Stomach (tissue), 4 donors: Measurements from ENCODE around the gene FYTTD1.

Source experiments
- EP300 ChIP-seq: sonication (generic); formaldehyde crosslinking; IDR thresholded peaks from one replicate; pipeline ENCODE4 v1.6.1; 2017; ENCODE audit warnings: antibody characterized with exemption
- POLR2A ChIP-seq, 4 donors: fragments of 450-650 bp; IDR thresholded peaks; one replicate each; pipeline ENCODE4 v1.6.1; 2016; ENCODE audit warnings: antibody characterized with exemption in 4 of 4, control low read depth in 2 of 4, mild to moderate bottlenecking in 1 of 4, moderate library complexity in 1 of 4
- TF ChIP-seq, protein P1 (sequence below), 7 experiments: fragments of 450-650 bp in 4 of 7; fragments of 200-600 bp in 3 of 7; sonication (generic) in 3 of 7; IDR thresholded peaks; one replicate each; pipeline ENCODE4 v1.5.1; 2016 to 2019; ENCODE audit warnings: antibody characterized with exemption in 7 of 7, control low read depth in 2 of 7, mild to moderate bottlenecking in 1 of 7

DNA sequence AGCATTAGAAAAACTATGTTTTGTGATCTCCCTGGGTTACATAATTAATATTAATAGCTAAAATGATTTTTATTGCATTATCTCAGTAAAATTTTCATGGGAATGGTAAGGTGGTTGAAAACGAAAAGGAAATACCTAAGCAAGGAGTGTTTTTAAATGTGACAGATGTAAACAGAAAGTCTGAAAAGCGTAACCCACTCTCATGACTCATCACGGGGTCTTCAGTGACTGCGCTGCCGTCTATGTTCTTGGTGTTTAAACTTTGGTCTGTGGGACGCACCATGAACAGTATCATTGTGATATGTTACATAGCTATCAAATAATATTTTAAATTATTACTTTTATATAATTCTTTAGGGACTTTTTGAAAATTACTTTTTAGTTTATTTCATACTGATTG, 61.2 kb downstream of the FYTTD1 start:
- TF ChIP-seq, protein P1, sequence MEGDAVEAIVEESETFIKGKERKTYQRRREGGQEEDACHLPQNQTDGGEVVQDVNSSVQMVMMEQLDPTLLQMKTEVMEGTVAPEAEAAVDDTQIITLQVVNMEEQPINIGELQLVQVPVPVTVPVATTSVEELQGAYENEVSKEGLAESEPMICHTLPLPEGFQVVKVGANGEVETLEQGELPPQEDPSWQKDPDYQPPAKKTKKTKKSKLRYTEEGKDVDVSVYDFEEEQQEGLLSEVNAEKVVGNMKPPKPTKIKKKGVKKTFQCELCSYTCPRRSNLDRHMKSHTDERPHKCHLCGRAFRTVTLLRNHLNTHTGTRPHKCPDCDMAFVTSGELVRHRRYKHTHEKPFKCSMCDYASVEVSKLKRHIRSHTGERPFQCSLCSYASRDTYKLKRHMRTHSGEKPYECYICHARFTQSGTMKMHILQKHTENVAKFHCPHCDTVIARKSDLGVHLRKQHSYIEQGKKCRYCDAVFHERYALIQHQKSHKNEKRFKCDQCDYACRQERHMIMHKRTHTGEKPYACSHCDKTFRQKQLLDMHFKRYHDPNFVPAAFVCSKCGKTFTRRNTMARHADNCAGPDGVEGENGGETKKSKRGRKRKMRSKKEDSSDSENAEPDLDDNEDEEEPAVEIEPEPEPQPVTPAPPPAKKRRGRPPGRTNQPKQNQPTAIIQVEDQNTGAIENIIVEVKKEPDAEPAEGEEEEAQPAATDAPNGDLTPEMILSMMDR (IDR thresholded peaks at IDR 0.05), result no peak
- TF ChIP-seq EP300, result no peak
- TF ChIP-seq POLR2A (IDR thresholded peaks at IDR 0.05), result no peak
